DOHH2 (cell line): ENCODE data around the gene MESD.

Source experiments
- H3F3A ChIP-seq: fragments of 200-600 bp; sonication (generic), shearing (Covaris generic); 2 replicates; pipeline ENCODE4 v1.6.0; 2016; ENCODE audit warnings: antibody characterized with exemption, mild to moderate bottlenecking; ENCODE audit not compliant: control insufficient read depth, insufficient read depth
- H3K27ac ChIP-seq: fragments of 200-600 bp; sonication (generic); 2 replicates; pipeline ENCODE4 v1.5.1; 2014; ENCODE audit warnings: low read depth, mild to moderate bottlenecking, low read length, moderate library complexity
- H3K27me3 ChIP-seq: fragments of 200-600 bp; sonication (generic); 2 replicates; pipeline ENCODE4 v1.6.1; 2014; ENCODE audit warnings: mild to moderate bottlenecking, low read length, mixed read lengths; ENCODE audit not compliant: control insufficient read depth
- H3K36me3 ChIP-seq: fragments of 200-600 bp; sonication (generic); 2 replicates; pipeline ENCODE4 v1.6.1; 2014; ENCODE audit warnings: mild to moderate bottlenecking, low read length, moderate library complexity, mixed read lengths; ENCODE audit not compliant: control insufficient read depth
- H3K4me1 ChIP-seq: fragments of 200-600 bp; sonication (generic); 2 replicates; pipeline ENCODE4 v1.6.1; 2014; ENCODE audit warnings: mild to moderate bottlenecking, low read length, mixed read lengths; ENCODE audit not compliant: control insufficient read depth
- H3K4me2 ChIP-seq: fragments of 200-600 bp; sonication (generic); 2 replicates; pipeline ENCODE4 v1.6.0; 2014; ENCODE audit warnings: mild to moderate bottlenecking, low read length, moderate library complexity
- H3K4me3 ChIP-seq: fragments of 200-600 bp; sonication (generic); 2 replicates; pipeline ENCODE4 v1.5.1; 2014; ENCODE audit warnings: mild to moderate bottlenecking, low read length, mixed read lengths
- H3K79me2 ChIP-seq: fragments of 200-600 bp; sonication (generic); 2 replicates; pipeline ENCODE4 v1.6.1; 2014; ENCODE audit warnings: mild to moderate bottlenecking, low read length, mixed read lengths; ENCODE audit not compliant: control insufficient read depth
- H3K9me2 ChIP-seq: fragments of 200-600 bp; sonication (generic); replicated peaks from 2 replicates; pipeline ENCODE4 v1.6.1; 2014; ENCODE audit warnings: mild to moderate bottlenecking, low read length, mixed read lengths; ENCODE audit not compliant: control insufficient read depth
- H3K9me3 ChIP-seq: fragments of 200-600 bp; sonication (generic); 2 replicates; pipeline ENCODE4 v1.6.1; 2014; ENCODE audit warnings: antibody characterized with exemption, low read length, mixed read lengths; ENCODE audit not compliant: control insufficient read depth, insufficient read depth
- H4K20me1 ChIP-seq: fragments of 200-600 bp; sonication (generic); 2 replicates; pipeline ENCODE4 v1.6.0; 2014; ENCODE audit warnings: low read depth, mild to moderate bottlenecking, antibody characterized with exemption, low read length, moderate library complexity; ENCODE audit not compliant: control insufficient read depth, insufficient read depth
- EZH2phosphoT487 ChIP-seq: fragments of 200-600 bp; sonication (generic); IDR thresholded peaks from 2 replicates; pipeline ENCODE4 v1.6.1; 2017; ENCODE audit warnings: borderline replicate concordance, mild to moderate bottlenecking, antibody characterized with exemption, low read length, moderate library complexity, mixed read lengths
- TF ChIP-seq, protein P1 (sequence below): fragments of 200-600 bp; sonication (generic); IDR thresholded peaks from one replicate; pipeline ENCODE4 v1.5.1; 2014; ENCODE audit warnings: antibody characterized with exemption, mild to moderate bottlenecking, low read depth, low read length; ENCODE audit not compliant: poor library complexity, severe bottlenecking

MESD gene

DNA sequence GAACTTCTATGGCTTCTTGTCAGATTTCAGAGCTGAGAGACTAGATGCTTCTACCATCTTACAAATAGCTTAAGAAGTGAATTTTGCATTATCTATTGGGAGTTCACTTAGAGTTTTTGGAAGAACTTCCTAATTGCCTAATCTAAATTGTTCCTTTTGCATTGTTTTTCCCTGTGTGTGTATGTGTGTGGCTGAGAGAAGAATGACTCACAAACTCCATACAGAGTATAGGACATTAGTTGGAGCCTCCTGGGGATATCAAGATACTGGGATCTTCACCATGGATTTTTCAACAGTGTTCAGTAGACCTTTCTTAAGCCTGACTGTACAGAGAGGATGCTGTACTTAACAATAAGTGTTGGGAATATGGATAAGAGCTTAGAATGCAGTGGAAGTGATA, 22.0 kb upstream of the MESD start:
- no peaks in the 10 kb centered on the region for H3K9me2 ChIP-seq
- H3K4me3 ChIP-seq = no peak overlapping the region
- TF ChIP-seq, protein P1, sequence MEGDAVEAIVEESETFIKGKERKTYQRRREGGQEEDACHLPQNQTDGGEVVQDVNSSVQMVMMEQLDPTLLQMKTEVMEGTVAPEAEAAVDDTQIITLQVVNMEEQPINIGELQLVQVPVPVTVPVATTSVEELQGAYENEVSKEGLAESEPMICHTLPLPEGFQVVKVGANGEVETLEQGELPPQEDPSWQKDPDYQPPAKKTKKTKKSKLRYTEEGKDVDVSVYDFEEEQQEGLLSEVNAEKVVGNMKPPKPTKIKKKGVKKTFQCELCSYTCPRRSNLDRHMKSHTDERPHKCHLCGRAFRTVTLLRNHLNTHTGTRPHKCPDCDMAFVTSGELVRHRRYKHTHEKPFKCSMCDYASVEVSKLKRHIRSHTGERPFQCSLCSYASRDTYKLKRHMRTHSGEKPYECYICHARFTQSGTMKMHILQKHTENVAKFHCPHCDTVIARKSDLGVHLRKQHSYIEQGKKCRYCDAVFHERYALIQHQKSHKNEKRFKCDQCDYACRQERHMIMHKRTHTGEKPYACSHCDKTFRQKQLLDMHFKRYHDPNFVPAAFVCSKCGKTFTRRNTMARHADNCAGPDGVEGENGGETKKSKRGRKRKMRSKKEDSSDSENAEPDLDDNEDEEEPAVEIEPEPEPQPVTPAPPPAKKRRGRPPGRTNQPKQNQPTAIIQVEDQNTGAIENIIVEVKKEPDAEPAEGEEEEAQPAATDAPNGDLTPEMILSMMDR = no peak
- H3K36me3 ChIP-seq = no peaks in the 10 kb centered on the region; the same call in 1 of the 2 replicates
- H3F3A ChIP-seq = no peaks in the 10 kb centered on the region
- H4K20me1 ChIP-seq = peaks cover 5% of the 10 kb centered on the region; the same call in 1 of the 2 replicates
- peaks cover 33% of the 10 kb centered on the region for H3K79me2 ChIP-seq
- H3K4me2 ChIP-seq = no peak overlapping the region
- no peaks in the 10 kb centered on the region for H3K27me3 ChIP-seq
- H3K4me1 ChIP-seq = 0 out of 2 replicates have a peak, but pooled peaks cover 3% of the 10 kb centered on the region
- no peaks in the 10 kb centered on the region for H3K9me3 ChIP-seq
- H3K27ac ChIP-seq = no peak overlapping the region

DNA sequence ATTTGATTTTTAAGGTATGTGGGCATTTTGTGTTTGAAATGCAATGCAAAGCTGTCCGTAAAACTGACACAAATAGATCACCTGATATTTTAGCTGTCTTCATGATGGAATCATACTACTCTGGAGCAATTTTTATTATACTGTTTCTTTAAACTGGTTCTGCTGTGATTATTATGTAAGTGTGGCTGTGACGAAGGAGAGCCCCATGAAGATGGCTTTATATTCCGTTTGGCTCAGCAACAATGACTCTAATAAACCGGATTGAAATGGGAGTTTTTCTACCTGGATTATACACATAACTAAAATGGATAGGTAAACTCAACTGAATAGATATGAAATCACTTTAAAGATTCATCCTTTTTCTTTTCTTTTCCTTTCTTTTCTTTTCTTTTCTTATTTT, 20.5 kb upstream of the MESD start:
- Histone ChIP-seq H3K79me2 (peaks cover 46% of the 10 kb centered on the region), H3K9me3 (no peaks in the 10 kb centered on the region), H3K4me2 (no peak overlapping the region)

DNA sequence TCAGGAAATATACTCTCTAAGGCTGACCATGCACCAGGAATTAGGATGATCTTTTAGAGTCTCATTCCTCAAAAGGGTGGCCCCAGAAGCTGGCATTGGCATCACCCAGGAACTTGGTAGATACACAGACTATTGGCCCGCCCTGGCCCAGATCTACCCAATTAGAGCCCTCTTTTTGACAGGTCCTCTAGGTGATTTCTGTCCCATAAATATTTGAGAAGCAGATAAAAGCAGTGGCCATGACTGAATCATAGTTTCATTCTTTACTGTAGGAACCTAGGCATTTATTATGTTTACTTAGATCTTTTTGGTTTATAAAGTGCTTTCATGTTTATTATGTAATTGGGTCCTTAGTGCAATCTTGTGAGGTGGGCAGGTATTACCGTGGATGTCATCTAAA, 18.7 kb upstream of the MESD start:
- Histone ChIP-seq H3K9me2 (no peaks in the 10 kb centered on the region), H3F3A (peaks cover 9% of the 10 kb centered on the region; the same call in 1 of the 2 replicates), H4K20me1 (peaks cover 16% of the 10 kb centered on the region; the same call in 1 of the 2 replicates), H3K27ac (no peak overlapping the region), H3K79me2 (peaks cover 64% of the 10 kb centered on the region), H3K4me1 (peaks cover 15% of the 10 kb centered on the region), H3K27me3 (no peaks in the 10 kb centered on the region), H3K4me2 (no peak overlapping the region), H3K4me3 (no peak overlapping the region), H3K9me3 (no peaks in the 10 kb centered on the region), H3K36me3 (peaks cover 24% of the 10 kb centered on the region)
- TF ChIP-seq EZH2phosphoT487 = no peak
- TF ChIP-seq, protein P1 = no peak

More for the DNA sequence above, 20.5 kb upstream of the MESD start:
- Histone ChIP-seq H3K9me2 (no peaks in the 10 kb centered on the region), H4K20me1 (peaks cover 11% of the 10 kb centered on the region; the same call in 1 of the 2 replicates), H3K36me3 (peaks cover 8% of the 10 kb centered on the region), H3K4me1 (peaks cover 3% of the 10 kb centered on the region; the same call in 1 of the 2 replicates), H3K27me3 (no peaks in the 10 kb centered on the region), H3F3A (no peaks in the 10 kb centered on the region), H3K4me3 (no peak overlapping the region), H3K27ac (no peak overlapping the region)
- no peak for TF ChIP-seq EZH2phosphoT487
- TF ChIP-seq, protein P1 = no peak
